Midbrain (tissue), 1 donor: ENCODE measurements around the gene DDX19B.
"Not testable (repeated sequence)": the region's sequence is repeated elsewhere in the genome, so short reads cannot be mapped to it uniquely, and the experiment has no call there.

Source experiments
- DNase-seq: peaks from one replicate; lab custom pipeline; 2025; lab: John Stamatoyannopoulos, UW

The DDX19B gene

DNA sequence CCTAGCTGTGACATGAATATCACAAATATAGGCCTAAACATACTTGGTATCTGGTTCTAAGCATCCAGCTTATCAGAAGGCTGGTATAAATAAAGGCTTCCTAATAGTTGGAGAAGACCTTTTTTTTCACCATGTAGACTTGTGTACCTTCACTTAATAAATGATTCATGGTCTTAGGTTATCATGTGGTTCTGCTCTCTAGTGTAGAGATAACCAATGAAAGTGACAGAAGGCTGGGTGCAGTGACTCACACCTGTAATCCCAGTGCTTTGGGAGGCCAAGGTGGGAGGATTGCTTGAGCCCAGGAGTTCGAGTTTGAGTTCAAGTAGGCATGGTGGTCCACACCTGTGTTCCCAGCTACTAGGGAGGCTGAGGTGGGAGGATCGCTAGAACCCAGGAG is 50.8 kb downstream of the DDX19B start:
- no peak for DNase-seq

DNA sequence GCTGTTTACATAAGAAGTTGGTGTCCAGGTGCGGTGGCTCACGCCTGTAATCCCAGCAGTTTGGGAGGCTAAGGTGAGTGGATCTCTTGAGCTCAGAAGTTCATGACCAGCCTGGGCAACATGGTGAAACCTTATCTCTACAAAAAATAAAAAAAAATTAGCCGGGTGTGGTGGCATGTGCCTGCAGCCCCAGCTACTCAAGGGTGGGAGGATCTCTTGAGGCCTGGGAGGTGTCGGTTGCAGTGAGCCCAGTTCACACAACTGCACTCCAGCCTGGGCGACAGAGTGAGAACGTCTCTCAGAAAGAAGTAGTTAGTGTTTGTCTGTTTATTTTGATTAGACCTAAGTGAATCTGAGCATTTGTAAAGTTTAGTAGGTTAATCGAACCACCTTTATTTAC is 60.6 kb downstream of the DDX19B start:
- DNase-seq, result no peak

DNA sequence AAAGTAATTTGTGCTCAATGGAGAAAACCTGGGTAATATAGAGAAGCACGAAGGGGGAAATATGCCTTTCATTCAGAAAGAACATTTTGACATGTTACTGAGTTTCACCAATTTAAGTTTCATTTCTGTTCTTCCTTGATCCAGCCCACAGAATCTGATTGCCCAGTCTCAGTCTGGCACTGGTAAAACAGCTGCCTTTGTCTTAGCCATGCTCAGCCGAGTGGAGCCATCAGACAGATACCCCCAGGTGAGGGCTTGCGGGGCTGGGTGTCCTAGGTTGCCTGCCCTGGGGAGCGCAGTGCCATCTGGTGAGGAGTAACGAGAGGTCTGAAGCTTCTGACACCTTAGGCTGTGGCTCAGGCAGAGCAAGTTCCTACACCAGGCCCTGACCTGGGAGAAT is 65.4 kb downstream of the DDX19B start:
- DNase-seq, result no peak

DNA sequence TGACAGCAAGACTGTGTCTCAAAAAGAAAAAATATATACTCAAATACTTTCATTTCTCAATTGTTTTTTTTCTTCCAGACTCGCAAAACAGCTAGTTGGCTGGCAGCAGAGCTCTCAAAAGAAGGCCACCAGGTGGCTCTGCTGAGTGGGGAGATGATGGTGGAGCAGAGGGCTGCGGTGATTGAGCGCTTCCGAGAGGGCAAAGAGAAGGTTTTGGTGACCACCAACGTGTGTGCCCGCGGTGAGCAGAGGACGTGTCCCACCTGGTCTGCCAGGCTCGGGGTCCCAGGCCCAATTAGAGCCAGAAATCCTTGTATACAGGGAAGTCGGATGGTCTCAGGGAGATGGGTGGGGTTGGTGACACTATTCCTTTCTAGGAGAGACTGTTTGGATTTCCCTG is 71.2 kb downstream of the DDX19B start:
- DNase-seq, result not testable (repeated sequence)

DNA sequence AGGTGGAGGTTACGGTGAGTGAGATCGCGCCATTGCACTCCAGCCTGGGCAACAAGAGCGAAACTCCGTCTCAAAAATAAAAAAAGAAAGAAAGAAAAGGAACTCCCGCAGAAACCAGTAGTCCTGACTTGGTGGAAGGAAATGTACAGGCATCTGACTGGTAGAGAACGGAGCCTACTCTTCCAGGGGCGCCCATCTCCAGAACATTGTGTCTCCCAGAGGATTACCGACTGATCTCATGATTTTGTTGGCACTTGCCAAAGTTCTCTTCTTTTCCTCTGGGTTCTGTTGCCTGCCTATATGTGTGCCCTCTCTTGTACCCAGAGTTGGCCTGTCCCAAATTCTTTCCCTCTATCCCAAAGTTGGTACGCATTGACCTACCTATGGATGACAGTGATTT is 71.9 kb downstream of the DDX19B start:
- DNase-seq, result no peak

DNA sequence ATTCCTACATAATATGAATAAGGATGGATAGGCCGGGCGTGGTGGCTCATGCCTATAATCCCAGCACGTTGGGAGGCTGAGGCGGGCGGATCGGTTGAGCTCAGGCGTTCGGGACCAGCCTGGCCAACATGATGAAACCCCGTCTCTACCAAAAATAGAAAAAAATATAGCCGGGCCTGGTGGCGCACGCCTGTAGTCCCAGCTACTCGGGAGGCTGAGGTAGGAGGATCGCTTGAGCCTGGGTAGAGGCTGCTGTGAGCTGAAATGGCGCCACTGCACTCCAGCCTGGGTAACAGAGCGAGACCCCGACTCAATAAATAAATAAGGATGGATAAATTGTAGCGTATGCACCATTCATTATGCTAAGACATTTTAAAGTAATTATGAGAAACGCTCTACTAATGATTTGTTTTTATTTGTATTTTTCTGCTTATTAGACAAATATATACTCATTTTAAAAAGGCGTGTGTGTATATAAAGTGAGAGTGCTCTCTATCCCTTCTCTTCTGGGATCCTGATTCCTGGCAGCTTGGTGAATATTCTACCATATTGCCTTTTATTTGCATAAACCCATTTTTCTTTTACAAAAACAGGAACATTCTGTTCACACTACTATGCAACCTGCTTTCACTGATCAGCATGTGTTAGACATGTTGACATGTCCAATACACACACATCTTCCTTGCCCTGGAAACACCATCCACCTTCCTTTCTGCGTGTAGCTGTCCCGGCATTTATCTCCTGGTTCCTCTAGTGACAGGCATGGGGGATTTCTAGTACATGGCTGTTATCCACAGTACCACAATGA is 74.1 kb downstream of the DDX19B start:
- DNase-seq, result no peak

DNA sequence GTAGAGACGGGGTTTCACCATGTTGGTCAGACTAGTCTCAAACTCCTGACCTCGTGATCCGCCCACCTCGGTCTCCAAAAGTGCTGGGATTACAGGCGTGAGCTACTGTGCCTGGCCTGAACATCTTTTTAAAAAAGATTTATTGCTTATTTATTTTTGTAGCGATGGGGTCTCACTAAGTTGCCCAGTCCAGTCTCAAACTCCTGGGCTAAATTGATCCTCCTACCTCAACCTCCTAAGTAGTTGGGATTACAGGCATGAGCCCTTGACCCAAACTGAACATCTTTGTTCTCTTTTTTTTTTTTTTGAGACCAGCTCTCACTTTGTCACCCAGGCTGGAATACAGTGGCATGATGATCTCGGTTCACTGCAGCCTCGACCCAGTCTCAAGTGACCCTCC is 75.2 kb downstream of the DDX19B start:
- no peak for DNase-seq

DNA sequence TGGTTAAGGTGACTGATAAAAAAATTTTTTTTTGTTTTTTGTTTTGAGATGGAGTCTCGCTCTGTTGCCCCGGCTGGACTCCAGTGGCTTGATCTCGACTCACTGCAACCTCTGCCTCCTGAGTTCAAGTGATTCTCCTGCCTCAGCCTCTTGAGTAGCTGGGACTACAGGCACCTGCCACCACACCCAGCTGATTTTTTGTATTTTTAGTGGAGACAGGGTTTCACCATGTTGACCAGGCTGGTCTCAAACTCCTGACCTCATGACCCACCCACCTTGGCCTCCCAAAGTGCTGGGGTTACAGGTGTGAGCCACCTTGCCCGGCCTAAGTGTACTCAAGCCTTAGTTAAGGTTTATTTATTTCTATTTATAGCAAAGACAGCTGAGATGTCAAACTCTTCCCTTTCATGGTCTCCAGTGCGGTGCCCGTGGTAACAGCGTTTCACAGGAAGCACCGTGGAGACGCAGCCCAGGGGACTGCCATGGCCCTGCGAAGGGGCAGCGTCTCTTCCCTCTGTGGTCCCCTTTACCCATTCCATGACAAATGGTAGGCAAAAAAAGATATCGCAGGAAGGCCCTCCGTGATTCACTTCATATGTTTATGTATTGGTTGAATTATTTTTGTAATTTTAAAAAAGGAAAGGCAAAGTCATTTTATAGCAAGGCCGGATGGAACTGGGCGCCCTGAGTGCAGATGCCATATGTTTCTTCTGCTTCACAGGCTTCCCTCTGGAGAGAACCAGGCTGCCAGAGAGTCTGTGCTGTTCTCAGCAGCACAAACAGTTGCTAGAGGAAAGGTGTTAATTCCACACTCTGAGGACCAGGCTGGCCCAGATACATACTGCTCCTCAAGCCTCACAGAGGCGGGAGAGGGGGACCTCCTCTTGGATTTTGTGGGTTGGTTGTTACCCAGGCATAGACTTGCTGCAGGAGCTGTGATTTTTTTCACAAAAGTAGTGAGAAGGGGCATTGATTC is 76.9 kb downstream of the DDX19B start:
- no peak for DNase-seq

DNA sequence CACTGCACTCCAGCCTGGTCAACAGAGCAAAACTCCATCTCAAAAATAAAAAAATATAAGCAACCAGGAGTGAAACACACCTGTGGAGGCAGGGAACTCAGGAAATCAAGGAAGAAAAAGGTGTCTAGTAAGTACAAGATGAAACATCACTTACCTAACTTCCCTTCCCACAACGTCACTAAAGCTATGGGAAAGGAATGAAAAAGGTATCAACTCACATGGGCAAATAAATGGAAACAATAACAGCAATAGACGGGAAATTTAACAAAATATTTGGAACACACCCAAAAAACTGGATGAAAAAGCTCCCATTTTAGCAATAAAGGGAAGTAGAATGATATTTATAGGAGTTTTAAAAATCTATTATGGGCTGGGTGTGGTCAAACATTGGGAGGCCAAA is 78.8 kb downstream of the DDX19B start:
- DNase-seq, result no peak

DNA sequence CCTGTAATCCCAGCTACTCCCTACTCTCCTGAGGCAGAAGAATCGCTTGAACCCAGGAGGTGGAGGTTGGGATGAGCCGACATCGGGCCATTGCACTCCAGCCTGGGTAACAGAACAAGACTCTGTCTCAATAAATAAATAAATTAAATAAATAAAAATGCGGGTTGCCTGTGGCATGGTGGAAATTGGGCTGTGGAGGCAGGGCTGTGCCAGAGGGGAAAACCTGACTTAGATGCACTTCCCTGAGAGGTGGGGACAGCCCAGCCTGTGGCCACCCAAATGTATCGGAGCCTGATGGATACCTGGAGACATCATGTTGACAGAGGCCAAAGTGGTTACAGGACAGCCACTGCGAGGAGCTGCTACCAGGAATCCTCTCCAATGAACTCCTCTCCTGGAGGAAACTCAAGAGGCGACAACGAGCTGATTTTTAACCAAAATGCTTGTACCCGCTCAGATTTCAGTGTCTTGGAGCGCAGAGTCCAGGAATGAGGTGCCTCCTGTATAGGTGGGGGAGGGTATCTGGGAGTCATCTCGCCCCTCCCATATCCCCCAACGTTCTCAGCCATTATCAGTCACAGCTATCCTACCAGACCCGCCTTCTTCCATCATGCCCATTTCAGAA is 80.0 kb downstream of the DDX19B start:
- DNase-seq, result no peak

DNA sequence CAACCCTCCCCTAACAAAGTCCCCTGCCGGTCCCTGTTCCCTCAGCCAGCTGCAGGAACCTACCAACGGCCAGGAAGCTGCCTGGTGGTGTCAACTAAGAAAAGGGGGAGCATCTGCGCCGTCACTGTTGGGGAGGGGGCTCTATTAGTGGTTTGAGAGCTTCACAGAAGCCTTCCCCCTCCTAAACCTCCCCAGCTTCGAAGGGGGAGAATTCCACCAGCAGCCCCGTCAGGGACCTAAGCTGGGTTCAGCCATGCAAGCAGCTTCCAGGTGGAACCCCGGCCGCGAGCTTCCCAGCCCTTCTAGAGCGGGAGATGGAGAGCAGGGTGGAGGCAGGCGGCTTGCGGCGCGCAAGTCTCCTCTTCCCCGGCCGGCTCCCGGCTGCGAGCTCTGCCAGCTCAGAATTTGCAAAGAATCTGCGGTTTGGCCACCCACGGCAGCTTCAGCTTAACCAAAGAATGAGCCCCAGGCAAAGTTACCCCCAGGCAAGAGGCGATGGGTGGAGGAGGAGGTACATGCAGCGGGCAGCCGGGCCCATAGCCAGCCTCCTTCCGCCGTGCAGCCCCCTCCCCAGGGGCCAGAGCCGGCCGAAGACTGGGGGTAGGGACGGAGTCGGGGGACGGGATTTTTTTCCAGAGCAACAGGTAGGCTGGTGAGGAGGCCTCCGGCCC is 81.4 kb downstream of the DDX19B start:
- DNase-seq, result no peak

DNA sequence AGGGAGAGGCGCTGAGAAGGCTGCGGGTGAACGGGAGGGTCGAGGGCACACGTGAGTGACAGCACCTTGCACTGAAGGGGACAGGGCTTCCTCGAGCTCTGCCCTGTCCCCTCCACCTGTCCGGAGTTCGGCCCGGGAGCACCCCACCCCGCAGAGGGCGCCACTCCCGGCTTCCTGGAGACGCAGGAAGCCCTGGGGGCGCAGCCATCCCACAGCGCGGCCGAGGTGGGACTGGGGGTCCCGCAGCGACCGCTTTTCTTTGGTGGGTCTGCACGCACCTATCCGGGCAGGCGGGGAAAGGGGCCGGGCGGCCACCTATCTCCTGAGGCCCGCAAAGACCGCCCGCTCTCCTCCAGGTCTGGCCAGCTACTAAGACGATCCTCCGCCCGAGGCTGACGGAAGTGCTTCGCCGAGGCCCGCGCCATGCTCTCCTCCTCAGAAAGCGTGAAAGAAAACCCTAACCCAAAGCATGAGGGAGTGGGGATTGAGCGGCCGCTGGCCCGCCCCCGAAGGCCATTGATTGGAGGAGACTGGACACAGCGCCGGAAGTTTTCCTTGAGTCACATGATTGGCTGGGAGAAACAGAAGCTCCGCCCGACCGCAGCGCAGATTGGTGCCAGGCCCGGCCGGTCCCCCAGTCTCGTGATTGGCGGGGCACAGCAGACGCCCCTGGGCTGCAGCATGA is 82.1 kb downstream of the DDX19B start:
- peak; percentile 98 for DNase-seq

DNA sequence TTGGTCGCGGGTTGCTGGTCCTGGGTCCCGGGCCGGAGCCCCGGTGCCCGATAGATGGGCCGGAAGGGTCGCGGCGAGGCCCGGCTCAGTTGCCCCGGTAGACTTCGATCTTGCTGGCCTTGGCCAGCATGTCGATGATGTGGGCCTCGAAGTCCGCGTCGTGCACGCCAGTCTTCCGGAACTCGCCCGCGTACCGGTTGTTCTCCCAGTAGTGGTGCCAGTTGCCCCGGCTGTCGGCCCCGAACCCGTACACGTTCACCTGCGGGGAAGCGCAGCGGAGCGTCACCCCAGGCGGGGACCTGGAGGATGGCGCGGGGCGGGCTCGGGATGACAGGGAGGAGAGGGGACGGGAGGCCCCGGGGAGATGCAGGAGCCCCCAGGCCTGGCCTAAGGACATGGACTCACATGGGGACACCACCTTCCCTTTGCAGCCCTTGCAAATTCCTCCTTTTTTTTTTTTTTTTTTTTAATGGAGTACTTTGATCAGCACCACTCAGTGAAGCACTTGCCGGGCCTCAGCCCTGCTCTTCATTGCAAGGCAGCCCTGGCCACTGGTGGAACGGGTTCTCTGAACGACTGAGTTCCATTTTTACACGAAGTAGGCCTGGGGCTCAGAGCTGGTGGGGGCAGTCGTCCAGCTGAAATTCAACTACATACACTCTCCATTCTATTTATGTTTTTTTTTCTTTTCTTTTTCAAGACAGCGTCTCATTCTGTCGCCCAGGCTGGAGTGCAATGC is 82.8 kb downstream of the DDX19B start:
- no peak for DNase-seq

DNA sequence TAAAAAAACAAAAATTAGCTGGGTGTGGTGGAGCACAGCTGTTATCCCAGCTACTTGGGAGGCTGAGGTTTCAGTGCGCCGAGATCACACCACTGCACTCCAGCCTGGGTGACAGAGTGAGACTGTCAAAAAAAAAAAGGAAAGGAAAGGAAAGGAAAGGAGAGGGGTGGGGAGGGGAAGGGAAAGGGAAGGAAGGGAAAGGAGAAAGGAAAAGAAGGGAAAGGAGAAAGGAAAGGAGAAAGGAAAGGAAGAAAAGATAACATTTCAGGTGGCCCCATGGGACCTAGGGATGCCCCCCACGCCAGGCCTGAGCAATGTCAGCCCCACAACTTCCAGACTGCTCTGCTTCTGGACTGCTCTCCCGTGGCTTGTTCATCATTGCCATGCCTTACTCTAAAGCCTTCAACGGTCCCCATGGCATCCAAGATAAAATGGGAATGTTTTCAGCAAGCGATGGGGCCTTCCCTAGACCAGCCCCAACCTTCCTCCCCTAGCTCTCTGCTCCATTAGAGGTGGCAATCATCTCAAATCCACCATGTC is 84.5 kb downstream of the DDX19B start:
- DNase-seq, result no peak
